Brain microvascular endothelial cell (primary cell): ENCODE results near the gene HSPA1B.
"Not testable (repeated sequence)": the region's sequence is repeated elsewhere in the genome, so short reads cannot be mapped to it uniquely, and the experiment has no call there.

Source experiments
- DNase-seq: peaks from one replicate; pipeline ENCODE4 v3.0.0-alpha.2; 2020
- H3K27ac ChIP-seq: fragments of 250-450 bp; sonication (Bioruptor Pico); 2 replicates; pipeline ENCODE4 v1.5.1; 2020; ENCODE audit warnings: mild to moderate bottlenecking, moderate library complexity
- H3K27me3 ChIP-seq: fragments of 250-450 bp; sonication (Bioruptor Pico); replicated peaks from 2 replicates; pipeline ENCODE4 v1.5.1; 2020; ENCODE audit warnings: mild to moderate bottlenecking
- H3K36me3 ChIP-seq: fragments of 250-450 bp; sonication (Bioruptor Pico); replicated peaks from 2 replicates; pipeline ENCODE4 v1.5.1; 2020; ENCODE audit warnings: mild to moderate bottlenecking
- H3K4me3 ChIP-seq: 2 replicates; pipeline ENCODE4 v1.5.1; 2011; ENCODE audit warnings: low read depth, mild to moderate bottlenecking, control low read depth, low read length, moderate library complexity
- in situ Hi-C: cut with HindIII; loops from 2 replicates; pipeline ENCODE4 v1.10.0; 2017; ENCODE audit warnings: low sequenced_read_pairs, low pct_ligation_motif_present
- TF ChIP-seq, protein P1 (sequence below): IDR thresholded peaks from 2 replicates; pipeline ENCODE4 v1.5.1; 2011; ENCODE audit warnings: low read depth, mild to moderate bottlenecking, moderate library complexity, low read length, control low read depth, inconsistent platforms; ENCODE audit errors: missing control alignments

The HSPA1B gene

DNA sequence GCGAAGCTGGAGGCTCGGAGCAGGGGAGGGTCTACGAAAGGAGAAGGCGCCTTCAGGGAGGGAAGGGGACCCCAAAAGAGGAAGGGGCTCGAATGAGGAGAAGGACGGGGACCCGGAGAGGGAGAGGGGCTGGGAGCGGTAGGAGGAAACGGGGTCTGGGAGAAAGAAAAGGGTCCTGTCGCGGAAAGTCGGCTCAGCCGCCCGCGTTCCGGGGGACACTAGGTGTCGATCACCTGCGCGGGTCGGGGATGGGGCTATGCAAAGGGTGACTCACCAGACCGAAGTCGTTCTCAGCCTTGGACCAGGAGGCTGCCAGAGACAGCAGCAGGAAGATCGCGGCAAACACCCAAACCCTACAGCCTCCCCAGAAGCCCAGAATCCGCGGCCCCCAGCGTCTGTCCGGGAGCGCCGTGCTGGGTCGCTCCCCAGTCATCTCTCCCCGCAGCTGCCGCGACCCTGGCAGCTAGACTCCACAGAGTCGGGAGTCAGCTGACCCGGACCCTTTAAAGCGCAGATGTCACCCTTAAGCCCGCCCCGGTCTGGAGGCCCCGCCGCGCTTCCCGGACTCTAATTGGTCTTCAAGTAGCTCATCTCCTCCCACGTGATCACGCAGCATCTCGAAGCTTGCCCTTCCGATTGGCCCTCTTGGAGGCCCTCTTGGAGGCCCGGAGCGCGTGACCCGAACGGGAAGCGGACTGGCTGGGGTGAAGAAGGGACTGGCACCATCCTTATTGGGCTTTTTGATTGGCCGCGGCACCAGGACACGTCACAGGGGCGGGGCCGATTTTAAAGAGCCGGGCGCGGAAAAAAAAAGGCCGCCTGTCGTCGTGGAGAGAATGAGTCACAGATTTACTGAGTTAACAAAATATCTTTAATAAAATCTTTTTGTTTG lies 35.1 kb downstream of the HSPA1B start, which contains the start of gene NEU1:
NEU1 (minus strand) TSS at position 478 of the 892 bp plus-strand sequence; CDS start at position 433, 45 bp downstream.
- H3K4me3 ChIP-seq: peak within 1 kb of the TSS; percentile 94
- TF ChIP-seq, protein P1, sequence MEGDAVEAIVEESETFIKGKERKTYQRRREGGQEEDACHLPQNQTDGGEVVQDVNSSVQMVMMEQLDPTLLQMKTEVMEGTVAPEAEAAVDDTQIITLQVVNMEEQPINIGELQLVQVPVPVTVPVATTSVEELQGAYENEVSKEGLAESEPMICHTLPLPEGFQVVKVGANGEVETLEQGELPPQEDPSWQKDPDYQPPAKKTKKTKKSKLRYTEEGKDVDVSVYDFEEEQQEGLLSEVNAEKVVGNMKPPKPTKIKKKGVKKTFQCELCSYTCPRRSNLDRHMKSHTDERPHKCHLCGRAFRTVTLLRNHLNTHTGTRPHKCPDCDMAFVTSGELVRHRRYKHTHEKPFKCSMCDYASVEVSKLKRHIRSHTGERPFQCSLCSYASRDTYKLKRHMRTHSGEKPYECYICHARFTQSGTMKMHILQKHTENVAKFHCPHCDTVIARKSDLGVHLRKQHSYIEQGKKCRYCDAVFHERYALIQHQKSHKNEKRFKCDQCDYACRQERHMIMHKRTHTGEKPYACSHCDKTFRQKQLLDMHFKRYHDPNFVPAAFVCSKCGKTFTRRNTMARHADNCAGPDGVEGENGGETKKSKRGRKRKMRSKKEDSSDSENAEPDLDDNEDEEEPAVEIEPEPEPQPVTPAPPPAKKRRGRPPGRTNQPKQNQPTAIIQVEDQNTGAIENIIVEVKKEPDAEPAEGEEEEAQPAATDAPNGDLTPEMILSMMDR: no peak
- H3K27me3 ChIP-seq: no peaks in the 10 kb centered on the region
- peaks cover 20% of the 10 kb centered on the region for H3K36me3 ChIP-seq
- peak; percentile 100 for DNase-seq
- H3K27ac ChIP-seq: peak within 1 kb of the TSS; percentile 87
- in situ Hi-C loops: no loop called here

DNA sequence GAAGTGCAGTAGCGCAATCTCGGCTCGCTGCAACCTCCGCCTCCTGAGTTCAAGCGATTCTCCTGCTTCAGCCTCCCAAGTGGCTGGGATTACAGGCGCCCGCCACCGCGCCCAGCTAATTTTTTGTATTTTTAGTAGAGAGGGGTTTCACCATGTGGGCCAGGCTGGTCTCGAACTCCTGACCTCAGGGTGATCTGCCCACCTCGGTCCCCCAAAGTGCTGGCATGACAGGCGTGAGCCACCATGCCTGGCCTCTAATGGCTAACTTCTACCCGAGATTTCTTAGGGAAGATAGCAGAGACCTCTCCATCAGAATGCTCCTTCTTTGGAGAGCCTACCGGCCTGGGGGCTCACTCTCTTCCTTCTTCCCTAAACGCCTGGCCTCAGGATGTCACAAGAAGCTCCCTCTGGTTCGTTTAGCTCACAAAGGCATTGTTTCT lies 36.6 kb downstream of the HSPA1B start:
- DNase-seq, in situ Hi-C loops, H3K27me3 ChIP-seq: not testable (repeated sequence)
- Histone ChIP-seq H3K27ac (peak overlapping the region; percentile 63), H3K4me3 (peak overlapping the region; percentile 76), H3K36me3 (peaks cover 15% of the 10 kb centered on the region)

DNA sequence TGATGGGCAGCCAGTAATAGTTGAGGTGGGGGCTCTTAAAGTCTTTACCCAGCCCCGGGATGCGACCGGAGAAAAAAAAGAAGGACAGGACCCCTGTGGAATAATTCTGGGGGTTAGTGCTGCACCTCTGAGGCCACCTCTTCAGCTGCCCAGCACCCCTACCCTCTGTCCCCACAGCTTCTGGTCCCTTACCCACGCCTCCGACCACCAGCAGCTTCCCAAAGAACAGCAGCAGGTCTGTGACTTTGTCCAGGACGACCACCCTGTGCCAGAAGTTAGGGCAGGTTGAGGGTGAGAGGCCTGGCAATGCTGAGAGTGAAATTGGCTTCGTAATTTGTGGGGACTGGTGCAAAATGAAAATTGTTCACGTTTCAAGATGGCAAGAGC lies 37.3 kb downstream of the HSPA1B start:
- H3K4me3 ChIP-seq: no peak overlapping the region
- in situ Hi-C loops: no loop called here
- no peak for DNase-seq
- TF ChIP-seq, protein P1: no peak
- no peak overlapping the region for H3K27ac ChIP-seq
- peaks cover 8% of the 10 kb centered on the region for H3K36me3 ChIP-seq
- H3K27me3 ChIP-seq: no peaks in the 10 kb centered on the region

DNA sequence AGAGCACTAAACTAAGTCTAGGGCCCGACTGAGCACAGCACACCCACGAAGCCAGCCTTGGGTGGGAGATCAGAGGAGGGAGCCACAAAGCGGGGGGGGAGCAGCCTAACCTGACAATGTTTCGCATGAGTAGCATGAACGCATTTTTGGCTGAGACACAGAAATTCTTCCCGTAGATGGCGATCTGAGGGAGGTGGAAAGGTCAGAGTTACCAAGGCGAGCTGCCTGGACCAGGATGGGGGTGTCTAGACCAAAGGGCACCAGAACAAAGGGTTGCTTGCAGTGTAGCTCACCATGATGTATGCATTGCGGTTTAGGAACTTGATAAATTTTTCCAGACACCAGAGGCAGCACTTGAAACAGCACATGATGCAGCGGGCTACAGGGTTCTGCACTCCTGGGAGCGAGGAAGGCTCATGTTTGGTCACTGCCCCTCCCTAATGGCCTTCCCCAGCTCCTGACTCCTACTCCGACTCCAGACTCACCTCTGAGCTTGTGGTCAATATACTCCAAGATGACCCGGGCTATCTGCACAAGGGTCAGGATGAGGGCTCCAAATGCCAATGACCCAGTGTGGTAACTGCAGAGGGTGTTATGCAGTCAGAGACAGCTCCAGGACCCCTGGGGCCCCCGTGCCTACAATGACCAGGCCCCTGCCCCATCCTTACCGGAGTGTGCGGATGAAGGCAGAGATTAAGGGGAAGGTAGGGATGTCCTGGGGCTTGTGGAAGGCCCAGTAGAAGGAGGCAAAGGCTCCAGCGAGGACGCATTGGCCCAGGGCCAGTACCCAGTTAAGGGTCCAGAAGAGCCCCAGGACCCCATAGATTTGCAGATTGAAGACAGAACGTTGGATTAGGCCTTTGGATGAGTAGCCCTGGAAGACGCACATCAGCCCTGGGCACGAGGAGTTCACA lies 37.9 kb downstream of the HSPA1B start:
- Histone ChIP-seq H3K27me3 (no peaks in the 10 kb centered on the region), H3K4me3 (no peak overlapping the region), H3K36me3 (peaks cover 5% of the 10 kb centered on the region), H3K27ac (no peak overlapping the region)
- in situ Hi-C loops: no loop called here
- no peak for DNase-seq
- TF ChIP-seq, protein P1: no peak

DNA sequence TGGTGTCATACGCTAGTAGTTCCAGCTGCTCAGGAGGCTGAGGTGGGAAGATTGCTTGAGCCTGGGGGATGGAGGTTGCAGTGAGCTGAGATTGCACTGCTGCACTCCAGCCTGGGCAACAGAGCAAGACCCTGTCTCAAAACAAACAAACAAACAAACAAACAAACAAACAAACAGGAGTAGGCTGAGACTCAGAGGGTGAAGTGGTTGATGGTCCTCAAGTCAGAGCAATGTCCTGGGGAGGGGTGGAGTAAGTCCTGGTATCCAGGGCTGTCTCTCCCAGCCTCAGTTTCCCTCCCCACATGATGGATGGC lies 41.1 kb downstream of the HSPA1B start:
- DNase-seq, in situ Hi-C loops: not testable (repeated sequence)

DNA sequence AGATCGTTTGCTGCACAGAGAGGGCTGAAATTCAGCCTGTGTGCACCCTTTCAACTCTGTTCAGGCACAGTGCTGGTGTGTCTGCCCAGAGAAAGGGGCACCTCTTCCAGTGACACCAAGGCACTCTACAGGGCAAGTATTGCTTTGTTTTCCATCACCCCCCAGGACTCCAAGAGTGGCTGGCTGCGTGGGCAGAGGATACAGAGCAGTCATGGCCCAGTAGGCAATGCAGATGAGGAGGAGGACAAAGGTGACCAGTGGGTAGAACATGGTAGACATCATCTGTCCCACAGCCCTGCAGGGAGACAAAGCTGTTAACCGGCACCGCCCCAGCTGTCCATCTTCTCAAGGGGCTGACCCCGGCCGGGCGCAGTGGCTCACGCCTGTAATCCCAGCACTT lies 41.8 kb downstream of the HSPA1B start:
- no peaks in the 10 kb centered on the region for H3K36me3 ChIP-seq
- in situ Hi-C loops: no loop called here
- H3K4me3 ChIP-seq: no peak overlapping the region
- TF ChIP-seq, protein P1: no peak
- no peaks in the 10 kb centered on the region for H3K27me3 ChIP-seq
- no peak for DNase-seq
- H3K27ac ChIP-seq: no peak overlapping the region

More for the DNA sequence above, 41.1 kb downstream of the HSPA1B start:
- H3K36me3 ChIP-seq, H3K4me3 ChIP-seq, H3K27ac ChIP-seq, H3K27me3 ChIP-seq: not testable (repeated sequence)
